SK-N-SH (cell line): Measurements from ENCODE around the gene PANX2. TPM values are rescaled to one million over a fixed set of nuclear protein-coding genes. Genes with fewer than 3 reads are reported as not detected.

ENCODE experiments used
- CTCF ChIA-PET: fragments of 300-600, 350-600 bp; formaldehyde crosslinking; extraction: SDS; loops from one replicate; lab custom pipeline; 2021; lab: Yijun Ruan, JAX
- POLR2A ChIA-PET: fragments of 350-600 bp; sonication (Branson Sonifier 250); formaldehyde crosslinking; extraction: SDS; loops from one replicate; lab custom pipeline; 2020; ENCODE audit warnings: antibody characterized with exemption, inconsistent platforms; lab: Yijun Ruan, JAX
- DNase-seq: peaks from one replicate; pipeline ENCODE4 v3.0.0; 2012
- H2AFZ ChIP-seq: fragments of 200-600 bp; sonication (generic); 2 replicates; pipeline ENCODE4 v1.8.1; 2016; ENCODE audit warnings: antibody characterized with exemption, mild to moderate bottlenecking, low read depth
- H3F3A ChIP-seq: fragments of 200-600 bp; sonication (generic); replicated peaks from 2 replicates; pipeline ENCODE3; 2016; ENCODE audit warnings: antibody characterized with exemption, mild to moderate bottlenecking; ENCODE audit not compliant: insufficient read depth
- H3K27ac ChIP-seq, 2 experiments: fragments of 200-500 bp in 1 of 2; fragments of 200-600 bp in 1 of 2; sonication (Bioruptor generic) in 1 of 2; sonication (generic), shearing (Covaris generic) in 1 of 2; 2 replicates each; pipeline versions ENCODE4 v1.5.1 to v1.6.1; 2014 to 2016; ENCODE audit warnings: low read depth in 2 of 2, inconsistent platforms in 1 of 2, low read length in 1 of 2, mild to moderate bottlenecking in 1 of 2, mixed read lengths in 1 of 2
- H3K27me3 ChIP-seq: fragments of 200-600 bp; sonication (generic), shearing (Covaris generic); 2 replicates; pipeline ENCODE4 v1.6.1; 2016; ENCODE audit warnings: mixed run types; ENCODE audit not compliant: insufficient read depth
- H3K36me3 ChIP-seq, 2 experiments: fragments of 200-500 bp in 1 of 2; fragments of 200-600 bp in 1 of 2; sonication (Bioruptor generic) in 1 of 2; sonication (generic) in 1 of 2; replicated peaks in 1 of 2; 2 replicates each; pipeline versions ENCODE3 to v1.5.1; 2014 to 2016; ENCODE audit warnings: low read length in 1 of 2, mild to moderate bottlenecking in 1 of 2; ENCODE audit not compliant: insufficient read depth in 2 of 2, control insufficient read depth in 1 of 2
- H3K4me1 ChIP-seq, 2 experiments: fragments of 200-500 bp in 1 of 2; fragments of 200-600 bp in 1 of 2; sonication (Bioruptor generic) in 1 of 2; sonication (generic), shearing (Covaris generic) in 1 of 2; 2 replicates each; pipeline versions ENCODE4 v1.5.1 to v1.6.1; 2014 to 2016; ENCODE audit warnings: low read depth in 1 of 2, low read length in 1 of 2, mixed run types in 1 of 2; ENCODE audit not compliant: insufficient read depth in 2 of 2, control insufficient read depth in 1 of 2
- H3K4me2 ChIP-seq: fragments of 200-600 bp; sonication (generic), shearing (Covaris generic); 2 replicates; pipeline ENCODE4 v1.6.1; 2017; ENCODE audit warnings: mixed run types
- H3K4me3 ChIP-seq, 2 experiments: fragments of 200-500 bp in 1 of 2; fragments of 200-600 bp in 1 of 2; sonication (Bioruptor generic) in 1 of 2; sonication (generic), shearing (Covaris generic) in 1 of 2; 2 replicates each; pipeline versions ENCODE4 v1.5.1 to v1.8.1; 2014 to 2016; ENCODE audit warnings: low read depth in 2 of 2, inconsistent platforms in 1 of 2, low read length in 1 of 2, mild to moderate bottlenecking in 1 of 2, mixed read lengths in 1 of 2, moderate library complexity in 1 of 2
- H3K79me2 ChIP-seq: fragments of 200-600 bp; sonication (generic); 2 replicates; pipeline ENCODE4 v1.8.1; 2017; ENCODE audit warnings: mild to moderate bottlenecking; ENCODE audit not compliant: insufficient read depth
- H3K9ac ChIP-seq: fragments of 200-600 bp; sonication (generic); 2 replicates; pipeline ENCODE4 v1.6.1; 2017; ENCODE audit warnings: mixed run types
- H3K9me2 ChIP-seq: fragments of 200-600 bp; sonication (generic); 2 replicates; pipeline ENCODE4 v1.6.1; 2017; ENCODE audit warnings: mixed run types
- H3K9me3 ChIP-seq: fragments of 200-600 bp; sonication (generic); 2 replicates; pipeline ENCODE4 v1.6.1; 2017; ENCODE audit warnings: mixed run types, mild to moderate bottlenecking, moderate library complexity
- H4K20me1 ChIP-seq: fragments of 200-600 bp; sonication (generic); 2 replicates; pipeline ENCODE4 v1.6.1; 2017; ENCODE audit warnings: mild to moderate bottlenecking, mixed run types; ENCODE audit not compliant: insufficient read depth
- CHD2 ChIP-seq: fragments of 150-350 bp; IDR thresholded peaks from 2 replicates; pipeline ENCODE4 v1.6.1; 2018; ENCODE audit warnings: low read length; ENCODE audit not compliant: partially characterized antibody
- ELF1 ChIP-seq: IDR thresholded peaks from 2 replicates; pipeline ENCODE4 v1.4.0; 2012
- EZH2phosphoT487 ChIP-seq: fragments of 200-600 bp; sonication (generic); IDR thresholded peaks from 2 replicates; pipeline ENCODE4 v1.6.1; 2017; ENCODE audit warnings: low read depth, mixed run types, mild to moderate bottlenecking, antibody characterized with exemption, moderate library complexity, borderline replicate concordance
- GABPA ChIP-seq: IDR thresholded peaks from 2 replicates; pipeline ENCODE4 v1.4.0; 2012; ENCODE audit warnings: low read depth, mild to moderate bottlenecking
- JUND ChIP-seq: IDR thresholded peaks from 2 replicates; pipeline ENCODE4 v1.4.0; 2012
- MEF2A ChIP-seq: IDR thresholded peaks from 2 replicates; pipeline ENCODE4 v1.4.0; 2012; ENCODE audit warnings: low read depth, borderline replicate concordance
- MXI1 ChIP-seq: IDR thresholded peaks from 2 replicates; pipeline ENCODE4 v1.6.1; 2012; ENCODE audit warnings: mild to moderate bottlenecking, low read depth, low read length, improper control_type of control experiment
- NRF1 ChIP-seq: IDR thresholded peaks from 2 replicates; pipeline ENCODE4 v1.6.1; 2012; ENCODE audit warnings: low read depth, mild to moderate bottlenecking, low read length
- PBX3 ChIP-seq: IDR thresholded peaks from 2 replicates; pipeline ENCODE4; 2012
- POLR2AphosphoS5 ChIP-seq: IDR thresholded peaks from 2 replicates; pipeline ENCODE4 v1.6.1; 2012; ENCODE audit warnings: low read depth, low read length
- RAD21 ChIP-seq: IDR thresholded peaks from 2 replicates; pipeline ENCODE4 v1.6.1; 2012; ENCODE audit warnings: mild to moderate bottlenecking, low read length
- RCOR1 ChIP-seq: fragments of 150-350 bp; IDR thresholded peaks from 2 replicates; pipeline ENCODE4 v1.6.1; 2017; ENCODE audit warnings: antibody characterized with exemption, low read length
- RXRA ChIP-seq: IDR thresholded peaks from 2 replicates; pipeline ENCODE4 v1.4.0; 2012; ENCODE audit warnings: low read depth, mild to moderate bottlenecking, borderline replicate concordance
- SIN3A ChIP-seq: IDR thresholded peaks from 2 replicates; pipeline ENCODE4 v1.6.1; 2012; ENCODE audit warnings: low read depth, mild to moderate bottlenecking, low read length, moderate library complexity, borderline replicate concordance
- TAF1 ChIP-seq: IDR thresholded peaks from 2 replicates; pipeline ENCODE4 v1.6.1; 2012; ENCODE audit warnings: low read depth, mild to moderate bottlenecking, low read length, moderate library complexity, borderline replicate concordance
- TCF12 ChIP-seq: IDR thresholded peaks from 2 replicates; pipeline ENCODE4 v1.4.0; 2012
- TEAD4 ChIP-seq: IDR thresholded peaks from 2 replicates; pipeline ENCODE4 v1.4.0; 2012; ENCODE audit warnings: mild to moderate bottlenecking, borderline replicate concordance; ENCODE audit not compliant: insufficient read depth
- WGBS: methylation state at CpG from one replicate; pipeline ENCODE4 v1.1.6; 2017; ENCODE audit warnings: low lambda C conversion rate; 5-methylcytosine and 5-hydroxymethylcytosine counted together
- polyA plus RNA-seq, 3 experiments: library from polyadenylated mRNA; depleted of rRNA; stranded (reverse); fragments of >200 nt; gene quantifications; 2 replicates each; pipeline ENCODE4 v1.2.3, GENCODE V29; 2012
- TF ChIP-seq, protein P1 (sequence below): IDR thresholded peaks from 2 replicates; pipeline ENCODE4 v1.4.0; 2012; ENCODE audit warnings: low read depth
- TF ChIP-seq, protein P2 (sequence below): IDR thresholded peaks from 2 replicates; pipeline ENCODE4 v1.4.0; 2012; ENCODE audit warnings: low read depth, borderline replicate concordance

PANX2 gene
- polyA plus RNA-seq, 1 of the 3 experiments (the other 2 are of a cell fraction): 2.4 TPM

- H3F3A ChIP-seq: no peaks in the 10 kb centered on the region
- H3K27ac ChIP-seq: no peak overlapping the region
- H3K4me1 ChIP-seq: no peaks in the 10 kb centered on the region
- H3K4me2 ChIP-seq: no peak overlapping the region
- no peak for DNase-seq
- no peaks in the 10 kb centered on the region for H3K9me2 ChIP-seq
- ChIA-PET CTCF (interaction anchor here (1.4 kb wide), 1 partner anchor 12 kb away, joined by 4 read pairs; no protein-coding TSS in a partner anchor), POLR2A (no interaction called here)
- no peaks in the 10 kb centered on the region for H4K20me1 ChIP-seq
- no peaks in the 10 kb centered on the region for H3K27me3 ChIP-seq
- no peaks in the 10 kb centered on the region for H3K9me3 ChIP-seq
- TF ChIP-seq RCOR1 (no peak), TCF12 (no peak), MEF2A (no peak), ELF1 (no peak), POLR2AphosphoS5 (no peak), TEAD4 (no peak), EZH2phosphoT487 (no peak), NRF1 (no peak), JUND (no peak)
- TF ChIP-seq, protein P1, sequence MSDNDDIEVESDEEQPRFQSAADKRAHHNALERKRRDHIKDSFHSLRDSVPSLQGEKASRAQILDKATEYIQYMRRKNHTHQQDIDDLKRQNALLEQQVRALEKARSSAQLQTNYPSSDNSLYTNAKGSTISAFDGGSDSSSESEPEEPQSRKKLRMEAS: no peak
- H3K79me2 ChIP-seq: no peaks in the 10 kb centered on the region
- H3K4me3 ChIP-seq: no peak overlapping the region
- H3K36me3 ChIP-seq: peaks cover 0 to 8% of the 10 kb centered on the region in 2 experiments
- H2AFZ ChIP-seq: no peak overlapping the region
- H3K9ac ChIP-seq: no peak overlapping the region
- WGBS: 78% methylated on average over 4 of the region's 7 CpGs
Measured at GRCh38 chr22:50160947-50161346, 9.6 kb upstream of the PANX2 start.

DNA sequence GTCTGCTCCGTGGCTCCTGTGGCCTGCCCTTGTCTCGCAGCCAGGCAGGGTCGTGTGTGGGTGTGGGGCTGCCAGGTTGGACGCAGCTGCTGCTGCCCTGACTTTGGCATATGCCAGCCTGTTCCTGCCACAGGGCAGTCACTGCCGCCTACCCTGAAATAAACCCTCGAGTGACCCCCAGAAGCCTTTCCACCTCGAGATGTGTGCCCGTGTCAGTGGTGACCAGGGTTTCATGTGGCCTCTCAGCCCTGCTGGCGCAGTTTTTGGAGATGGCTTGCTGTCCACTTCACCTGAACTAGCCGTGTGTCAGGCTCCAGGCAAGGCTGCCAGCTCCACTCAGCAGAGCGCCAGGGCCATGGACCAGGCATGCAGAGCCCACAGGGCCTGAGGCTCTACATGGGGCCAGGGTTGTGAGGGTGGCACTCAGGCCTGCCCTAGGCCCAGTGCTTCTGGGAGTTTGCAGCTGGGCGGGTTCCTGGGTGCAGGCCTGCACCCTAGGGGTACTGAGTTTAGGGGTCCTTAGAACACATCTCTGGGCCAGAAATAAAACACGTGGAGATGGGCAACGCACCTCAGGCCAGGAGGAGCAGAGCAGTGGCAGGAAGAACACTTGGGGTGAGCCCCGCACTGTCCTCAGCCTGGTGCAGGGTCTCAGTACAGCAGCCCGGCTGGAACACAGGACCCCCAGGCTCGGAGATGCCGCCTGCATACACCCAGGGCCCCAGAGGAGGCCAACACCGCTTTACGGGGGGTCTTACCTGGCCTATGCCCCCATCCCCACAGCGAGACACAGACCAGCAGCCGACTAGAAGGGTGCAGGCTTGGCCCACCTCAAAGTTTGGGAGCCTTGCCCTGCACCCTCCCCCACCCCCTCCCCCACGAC, 8.8 kb upstream of the PANX2 start:
- ChIA-PET POLR2A (no interaction called here), CTCF (interaction anchor here (1.4 kb wide), 1 partner anchor 13 kb away, joined by 4 read pairs; no protein-coding TSS in a partner anchor)
- no peaks in the 10 kb centered on the region for H3K27me3 ChIP-seq
- no peak overlapping the region for H3K4me3 ChIP-seq
- H3K36me3 ChIP-seq: peaks cover 0 to 8% of the 10 kb centered on the region in 2 experiments
- TF ChIP-seq POLR2AphosphoS5 (no peak), NRF1 (no peak), MXI1 (no peak), JUND (no peak), TAF1 (no peak), SIN3A (no peak), CHD2 (no peak), RXRA (no peak), PBX3 (no peak), RAD21 (no peak), MEF2A (no peak), RCOR1 (no peak), GABPA (no peak), ELF1 (no peak)
- TF ChIP-seq, protein P2, sequence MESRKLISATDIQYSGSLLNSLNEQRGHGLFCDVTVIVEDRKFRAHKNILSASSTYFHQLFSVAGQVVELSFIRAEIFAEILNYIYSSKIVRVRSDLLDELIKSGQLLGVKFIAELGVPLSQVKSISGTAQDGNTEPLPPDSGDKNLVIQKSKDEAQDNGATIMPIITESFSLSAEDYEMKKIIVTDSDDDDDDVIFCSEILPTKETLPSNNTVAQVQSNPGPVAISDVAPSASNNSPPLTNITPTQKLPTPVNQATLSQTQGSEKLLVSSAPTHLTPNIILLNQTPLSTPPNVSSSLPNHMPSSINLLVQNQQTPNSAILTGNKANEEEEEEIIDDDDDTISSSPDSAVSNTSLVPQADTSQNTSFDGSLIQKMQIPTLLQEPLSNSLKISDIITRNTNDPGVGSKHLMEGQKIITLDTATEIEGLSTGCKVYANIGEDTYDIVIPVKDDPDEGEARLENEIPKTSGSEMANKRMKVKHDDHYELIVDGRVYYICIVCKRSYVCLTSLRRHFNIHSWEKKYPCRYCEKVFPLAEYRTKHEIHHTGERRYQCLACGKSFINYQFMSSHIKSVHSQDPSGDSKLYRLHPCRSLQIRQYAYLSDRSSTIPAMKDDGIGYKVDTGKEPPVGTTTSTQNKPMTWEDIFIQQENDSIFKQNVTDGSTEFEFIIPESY: no peak
- no peaks in the 10 kb centered on the region for H3F3A ChIP-seq
- no peaks in the 10 kb centered on the region for H3K79me2 ChIP-seq
- H3K4me1 ChIP-seq: no peaks in the 10 kb centered on the region
- H4K20me1 ChIP-seq: no peaks in the 10 kb centered on the region
- H3K9me2 ChIP-seq: no peaks in the 10 kb centered on the region
- H3K4me2 ChIP-seq: no peak overlapping the region
- H3K9me3 ChIP-seq: no peaks in the 10 kb centered on the region
- no peak overlapping the region for H2AFZ ChIP-seq
- no peak overlapping the region for H3K9ac ChIP-seq
- no peak for DNase-seq
- 86% methylated on average over 5 of the region's 23 CpGs for WGBS
- no peak overlapping the region for H3K27ac ChIP-seq
